H1 (cell line): ENCODE measurements around the gene CSHL1.

Source experiments
- BACH1 ChIP-seq: IDR thresholded peaks from 2 replicates; pipeline ENCODE4 v1.6.1; 2012; ENCODE audit warnings: low read length, improper control_type of control experiment
- CTCF ChIP-seq, 3 experiments: IDR thresholded peaks; 1 replicate in 2 of 3; 2 replicates in 1 of 3; pipeline versions ENCODE4 v1.5.1 to v1.6.1; 2011; ENCODE audit warnings: low read length in 3 of 3, mild to moderate bottlenecking in 3 of 3, inconsistent platforms in 2 of 3, low read depth in 1 of 3, moderate library complexity in 1 of 3; ENCODE audit not compliant: insufficient read depth in 1 of 3; ENCODE audit errors: control extremely low read depth in 1 of 3
- EP300 ChIP-seq, 2 experiments: IDR thresholded peaks; 1 replicate in 1 of 2; 2 replicates in 1 of 2; pipeline ENCODE4 v1.6.1; 2011 to 2012; ENCODE audit warnings: low read depth in 2 of 2, low read length in 2 of 2, mild to moderate bottlenecking in 2 of 2, borderline replicate concordance in 1 of 2, inconsistent platforms in 1 of 2, moderate library complexity in 1 of 2
- EZH2 ChIP-seq: fragments of 200-600 bp; sonication (generic); IDR thresholded peaks from 2 replicates; pipeline ENCODE4 v1.7.1; 2012; ENCODE audit warnings: low read depth, mild to moderate bottlenecking, moderate library complexity, low read length, inconsistent platforms; ENCODE audit not compliant: severe bottlenecking
- GABPA ChIP-seq: IDR thresholded peaks from 2 replicates; pipeline ENCODE4 v1.6.1; 2011; ENCODE audit warnings: mild to moderate bottlenecking, low read length, moderate library complexity, borderline replicate concordance; ENCODE audit not compliant: insufficient read depth
- GTF2F1 ChIP-seq: IDR thresholded peaks from 2 replicates; pipeline ENCODE4 v1.6.1; 2012; ENCODE audit warnings: low read depth, low read length, improper control_type of control experiment, borderline replicate concordance
- JUN ChIP-seq: IDR thresholded peaks from 2 replicates; pipeline ENCODE4 v1.6.1; 2011; ENCODE audit warnings: low read depth, mild to moderate bottlenecking, improper control_type of control experiment, low read length
- MAFK ChIP-seq: IDR thresholded peaks from 2 replicates; pipeline ENCODE4 v1.6.1; 2012; ENCODE audit warnings: low read depth, mild to moderate bottlenecking, improper control_type of control experiment, low read length
- POLR2A ChIP-seq, 2 experiments: IDR thresholded peaks; 1 replicate in 1 of 2; 2 replicates in 1 of 2; pipeline ENCODE4 v1.6.1; 2011; ENCODE audit warnings: low read depth in 2 of 2, low read length in 2 of 2, mild to moderate bottlenecking in 2 of 2; ENCODE audit errors: control extremely low read depth in 1 of 2
- POLR2AphosphoS5 ChIP-seq: IDR thresholded peaks from 2 replicates; pipeline ENCODE4 v1.6.1; 2011; ENCODE audit warnings: low read depth, low read length
- SIN3A ChIP-seq, 2 experiments: IDR thresholded peaks in 1 of 2; conservative IDR thresholded peaks in 1 of 2; 2 replicates each; pipeline ENCODE4 v1.6.1; 2011 to 2012; ENCODE audit warnings: low read length in 2 of 2, improper control_type of control experiment in 1 of 2, low read depth in 1 of 2, mild to moderate bottlenecking in 1 of 2
- SUZ12 ChIP-seq: fragments of 200-600 bp; sonication (generic); IDR thresholded peaks from 2 replicates; pipeline ENCODE4 v1.6.1; 2012; ENCODE audit warnings: mild to moderate bottlenecking, inconsistent platforms, low read length, moderate library complexity, mixed read lengths

GRCh38 chr17:63948521-63948920 is 37.5 kb upstream of the CSHL1 start:
- no peak for TF ChIP-seq CTCF (IDR thresholded peaks at IDR 0.05; ENCODE audit: control extremely low read depth in 1 of 3, insufficient read depth in 1 of 3, low read depth in 1 of 3, low read length in 3 of 3)
- TF ChIP-seq POLR2AphosphoS5: no peak
- TF ChIP-seq EZH2: no peak
- no peak for TF ChIP-seq JUN
- TF ChIP-seq SUZ12: no peak
- no peak for TF ChIP-seq GABPA
- no peak for TF ChIP-seq POLR2A (IDR thresholded peaks at IDR 0.05; ENCODE audit: control extremely low read depth in 1 of 2, low read depth in 2 of 2, low read length in 2 of 2)
- TF ChIP-seq EP300 (IDR thresholded peaks at IDR 0.05; ENCODE audit: borderline replicate concordance in 1 of 2, low read depth in 2 of 2, low read length in 2 of 2): no peak
- no peak for TF ChIP-seq BACH1
- TF ChIP-seq SIN3A (conservative IDR thresholded peaks at IDR 0.05 in 1 of 2, IDR thresholded peaks at IDR 0.05 in 1 of 2; ENCODE audit: low read depth in 1 of 2, low read length in 2 of 2): no peak
- no peak for TF ChIP-seq GTF2F1
- TF ChIP-seq MAFK: no peak
